A549 (cell line): ENCODE measurements around the gene RSAD1. TPM values are rescaled to one million over a fixed set of nuclear protein-coding genes. Genes with fewer than 3 reads are reported as not detected.

Source experiments
- ATAC-seq, 2 experiments: fragments of 200-7000 bp in 1 of 2; fragments of >200 bp in 1 of 2; cut with Nextera tagmentation in 1 of 2; cut with Tn5 transposase in 1 of 2; 3 replicates each; pipeline versions ENCODE4 v1.8.0 to v1.9.1; 2018 to 2020; ENCODE audit warnings: mild to moderate bottlenecking in 1 of 2, moderate library complexity in 1 of 2
- CTCF ChIA-PET: fragments of 300-600 bp; sonication (Branson Sonifier 250); formaldehyde crosslinking; extraction: SDS; loops from one replicate; lab custom pipeline; 2021; ENCODE audit warnings: antibody characterized with exemption, inconsistent platforms; lab: Yijun Ruan, JAX
- POLR2A ChIA-PET: fragments of 350-600 bp; formaldehyde crosslinking; extraction: SDS; loops from one replicate; lab custom pipeline; 2021; ENCODE audit warnings: antibody characterized with exemption, inconsistent platforms; lab: Yijun Ruan, JAX
- DNase-seq, 2 experiments: peaks; one replicate each; pipeline versions ENCODE4 v3.0.0 to v3.0.0-alpha.2; 2011 to 2016; ENCODE audit warnings: low read depth in 1 of 2, low spot score in 1 of 2
- FAIRE-seq: peaks from 2 replicates; lab custom pipeline; 2011; peaks lifted over from hg19 to GRCh38; lab: Jason Lieb, UNC
- H3K27ac ChIP-seq, 2 experiments: fragments of >200 bp; sonication (Bioruptor Twin); formaldehyde crosslinking; 3 replicates each; pipeline ENCODE4 v1.5.1; 2016 to 2017
- H3K4me1 ChIP-seq: fragments of >200 bp; sonication (Bioruptor Twin); formaldehyde crosslinking; 3 replicates; pipeline ENCODE4 v1.6.1; 2016
- H3K4me2 ChIP-seq: fragments of >200 bp; sonication (Bioruptor Twin); formaldehyde crosslinking; 3 replicates; pipeline ENCODE4 v1.6.1; 2016
- H3K4me3 ChIP-seq: fragments of >200 bp; sonication (Bioruptor Twin); formaldehyde crosslinking; 3 replicates; pipeline ENCODE4 v1.5.1; 2016
- H3K9me3 ChIP-seq: fragments of >200 bp; sonication (Bioruptor Twin); formaldehyde crosslinking; 3 replicates; pipeline ENCODE4 v1.6.1; 2016
- CBX8 ChIP-seq: fragments of 200-600 bp; sonication (generic); IDR thresholded peaks from 2 replicates; pipeline ENCODE4 v1.6.1; 2016
- CEBPB ChIP-seq, 2 experiments: fragments of >200 bp in 1 of 2; sonication (Bioruptor Twin) in 1 of 2; formaldehyde crosslinking in 1 of 2; IDR thresholded peaks; 2 replicates each; pipeline ENCODE4 v1.6.1; 2012 to 2016
- CHD2 ChIP-seq: fragments of 150-350 bp; IDR thresholded peaks from 2 replicates; pipeline ENCODE4 v1.6.1; 2014; ENCODE audit warnings: low read length; ENCODE audit not compliant: partially characterized antibody
- EHF ChIP-seq: fragments of 250-450 bp; sonication (Bioruptor Pico); IDR thresholded peaks from 2 replicates; pipeline ENCODE4 v1.5.0; 2020; ENCODE audit warnings: mild to moderate bottlenecking
- EHMT2 ChIP-seq: fragments of 200-600 bp; sonication (generic); IDR thresholded peaks from 2 replicates; pipeline ENCODE4 v1.6.1; 2016; ENCODE audit warnings: antibody characterized with exemption, low read depth, mild to moderate bottlenecking, moderate library complexity
- FOSB ChIP-seq: fragments of 250-450 bp; sonication (Bioruptor Pico); IDR thresholded peaks from 2 replicates; pipeline ENCODE4 v1.5.0; 2020; ENCODE audit warnings: mild to moderate bottlenecking, moderate library complexity
- FOSL2 ChIP-seq, 2 experiments: fragments of 450-650 bp in 1 of 2; fragments of >200 bp in 1 of 2; sonication (Bioruptor Twin) in 1 of 2; formaldehyde crosslinking; IDR thresholded peaks; 2 replicates each; pipeline versions ENCODE4 v1.5.0 to v1.6.1; 2016 to 2020; ENCODE audit warnings: mild to moderate bottlenecking in 1 of 2, moderate library complexity in 1 of 2
- FOXS1 ChIP-seq: fragments of 250-450 bp; sonication (Bioruptor Pico); IDR thresholded peaks from 2 replicates; pipeline ENCODE4 v1.5.0; 2020; ENCODE audit warnings: mild to moderate bottlenecking, moderate library complexity
- HEYL ChIP-seq: fragments of 250-450 bp; sonication (Bioruptor Pico); IDR thresholded peaks from 2 replicates; pipeline ENCODE4 v1.8.0; 2021; ENCODE audit warnings: mild to moderate bottlenecking, moderate library complexity
- JUN ChIP-seq, 2 experiments: fragments of >200 bp; sonication (Bioruptor Twin); formaldehyde crosslinking; IDR thresholded peaks; 2 replicates in 1 of 2; 3 replicates in 1 of 2; pipeline ENCODE4 v1.6.1; 2016 to 2017
- KDM1A ChIP-seq: fragments of 200-600 bp; sonication (generic); IDR thresholded peaks from 2 replicates; pipeline ENCODE4 v1.6.1; 2016; ENCODE audit warnings: low read depth, mild to moderate bottlenecking
- KDM5A ChIP-seq: fragments of 200-600 bp; sonication (generic); IDR thresholded peaks from 2 replicates; pipeline ENCODE4 v1.6.1; 2016; ENCODE audit warnings: antibody characterized with exemption, mild to moderate bottlenecking
- MAFK ChIP-seq: fragments of 450-650 bp; IDR thresholded peaks from 2 replicates; pipeline ENCODE4 v1.6.1; 2014; ENCODE audit not compliant: partially characterized antibody
- MAZ ChIP-seq: fragments of 150-350 bp; IDR thresholded peaks from 2 replicates; pipeline ENCODE4 v1.6.1; 2014; ENCODE audit warnings: antibody characterized with exemption, low read depth, low read length, borderline replicate concordance
- MYC ChIP-seq: IDR thresholded peaks from 2 replicates; pipeline ENCODE4 v1.6.1; 2012; ENCODE audit warnings: mild to moderate bottlenecking, inconsistent platforms, low read length, improper control_type of control experiment, borderline replicate concordance
- NPAS2 ChIP-seq: fragments of 250-450 bp; sonication (Bioruptor Pico); IDR thresholded peaks from 2 replicates; pipeline ENCODE4 v1.8.0; 2022; ENCODE audit warnings: mild to moderate bottlenecking, moderate library complexity, borderline replicate concordance
- PHF8 ChIP-seq: fragments of 200-600 bp; sonication (generic); IDR thresholded peaks from 2 replicates; pipeline ENCODE4 v1.6.1; 2016; ENCODE audit warnings: low read depth, mild to moderate bottlenecking, antibody characterized with exemption, moderate library complexity, borderline replicate concordance
- RCOR1 ChIP-seq: fragments of 150-350 bp; IDR thresholded peaks from 2 replicates; pipeline ENCODE4 v1.6.1; 2014; ENCODE audit warnings: antibody characterized with exemption, low read length, low read depth
- RFX5 ChIP-seq: fragments of 450-650 bp; IDR thresholded peaks from 2 replicates; pipeline ENCODE4 v1.7.1; 2014; ENCODE audit warnings: antibody characterized with exemption, mild to moderate bottlenecking, moderate library complexity
- RNF2 ChIP-seq: fragments of 200-600 bp; sonication (generic); IDR thresholded peaks from 2 replicates; pipeline ENCODE4 v1.6.1; 2016; ENCODE audit warnings: low read depth, mild to moderate bottlenecking, antibody characterized with exemption, moderate library complexity, borderline replicate concordance
- SREBF2 ChIP-seq: fragments of 450-650 bp; IDR thresholded peaks from 2 replicates; pipeline ENCODE4 v1.6.1; 2014; ENCODE audit warnings: mild to moderate bottlenecking, moderate library complexity
- TP53 ChIP-seq: fragments of 250-450 bp; sonication (Bioruptor Pico); IDR thresholded peaks from 2 replicates; pipeline ENCODE4 v1.5.0; 2021; ENCODE audit warnings: mild to moderate bottlenecking, moderate library complexity
- ZFP36 ChIP-seq: fragments of 450-650 bp; IDR thresholded peaks from 2 replicates; pipeline ENCODE4 v1.6.1; 2014; ENCODE audit warnings: borderline replicate concordance; ENCODE audit not compliant: partially characterized antibody
- WGBS: methylation state at CpG from one replicate; pipeline ENCODE4 v1.1.6; 2017; ENCODE audit errors: missing lambda C conversion rate; 5-methylcytosine and 5-hydroxymethylcytosine counted together
- polyA plus RNA-seq, 4 experiments: library from polyadenylated mRNA; depleted of rRNA in 3 of 4; stranded (reverse); fragments of >200 nt; fragmentation: RNase III in 1 of 4; extraction: RNeasy Plus Mini Kit Qiagen cat#74134 plus additional on column Dnase treatment in 1 of 4; gene quantifications; 2 replicates in 3 of 4; 3 replicates in 1 of 4; pipeline ENCODE4 v1.2.3, GENCODE V29; 2011 to 2017
- TF ChIP-seq, protein P1 (sequence below): fragments of 250-450 bp; sonication (Bioruptor Pico); IDR thresholded peaks from 2 replicates; pipeline ENCODE4 v1.5.0; 2021; ENCODE audit warnings: mild to moderate bottlenecking, moderate library complexity, borderline replicate concordance
- TF ChIP-seq, protein P2 (sequence below): fragments of >200 bp; sonication (Bioruptor Twin); formaldehyde crosslinking; IDR thresholded peaks from 3 replicates; pipeline ENCODE4 v1.5.1; 2016
- TF ChIP-seq, protein P3 (sequence below): IDR thresholded peaks from 2 replicates; pipeline ENCODE4 v1.6.1; 2012; ENCODE audit warnings: low read depth, borderline replicate concordance
- TF ChIP-seq, protein P4 (sequence below): fragments of 450-650 bp; IDR thresholded peaks from 2 replicates; pipeline ENCODE4 v1.6.1; 2014; ENCODE audit warnings: antibody characterized with exemption
- TF ChIP-seq, protein P5 (sequence below): fragments of >200 bp; sonication (Bioruptor Twin); formaldehyde crosslinking; IDR thresholded peaks from 3 replicates; pipeline ENCODE4 v1.6.1; 2016
- TF ChIP-seq, protein P6 (sequence below): fragments of 250-450 bp; sonication (Bioruptor Pico); IDR thresholded peaks from 2 replicates; pipeline ENCODE4 v1.5.0; 2020; ENCODE audit warnings: low read depth, mild to moderate bottlenecking, moderate library complexity

Gene RSAD1
- polyA plus RNA-seq, 2 of the 4 experiments (the other 2 are of a cell fraction): 38.2 to 42.0 TPM

DNA sequence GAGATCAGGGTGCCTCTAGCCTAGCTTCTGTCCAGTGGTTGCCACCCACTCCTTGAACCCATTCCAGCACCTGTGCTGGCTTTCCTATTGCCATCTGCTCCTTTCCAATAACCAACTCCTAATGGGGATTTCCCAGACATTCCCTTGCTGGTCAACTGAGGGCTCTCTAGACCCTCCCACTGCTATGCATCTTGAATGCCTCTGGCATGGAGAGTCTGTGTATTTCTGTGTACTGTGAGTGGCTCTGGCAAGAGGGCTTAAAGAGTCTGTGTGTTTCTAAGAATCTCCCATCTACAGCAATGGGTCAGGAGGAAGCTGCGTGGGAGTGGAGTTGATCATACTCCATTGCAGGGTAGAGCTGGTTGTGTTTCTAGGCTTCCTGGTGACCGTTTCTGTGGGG is 42.9 kb downstream of the RSAD1 start:
- ChIA-PET CTCF (interaction anchor here (0.6 to 3.8 kb wide), 13 partner anchors 10 to 428 kb away, joined by 3 to 16 read pairs (median 6); no protein-coding TSS in a partner anchor), POLR2A (no interaction called here)
- ATAC-seq (no peak), FAIRE-seq (no peak), DNase-seq (no peak)
- H3K4me1 ChIP-seq: no peaks in the 10 kb centered on the region
- no peak overlapping the region for H3K4me3 ChIP-seq
- 54% methylated on average over 2 of the region's 2 CpGs for WGBS
- H3K9me3 ChIP-seq: no peaks in the 10 kb centered on the region
- no peak overlapping the region for H3K4me2 ChIP-seq
- no peak overlapping the region for H3K27ac ChIP-seq
- TF ChIP-seq, protein P1, sequence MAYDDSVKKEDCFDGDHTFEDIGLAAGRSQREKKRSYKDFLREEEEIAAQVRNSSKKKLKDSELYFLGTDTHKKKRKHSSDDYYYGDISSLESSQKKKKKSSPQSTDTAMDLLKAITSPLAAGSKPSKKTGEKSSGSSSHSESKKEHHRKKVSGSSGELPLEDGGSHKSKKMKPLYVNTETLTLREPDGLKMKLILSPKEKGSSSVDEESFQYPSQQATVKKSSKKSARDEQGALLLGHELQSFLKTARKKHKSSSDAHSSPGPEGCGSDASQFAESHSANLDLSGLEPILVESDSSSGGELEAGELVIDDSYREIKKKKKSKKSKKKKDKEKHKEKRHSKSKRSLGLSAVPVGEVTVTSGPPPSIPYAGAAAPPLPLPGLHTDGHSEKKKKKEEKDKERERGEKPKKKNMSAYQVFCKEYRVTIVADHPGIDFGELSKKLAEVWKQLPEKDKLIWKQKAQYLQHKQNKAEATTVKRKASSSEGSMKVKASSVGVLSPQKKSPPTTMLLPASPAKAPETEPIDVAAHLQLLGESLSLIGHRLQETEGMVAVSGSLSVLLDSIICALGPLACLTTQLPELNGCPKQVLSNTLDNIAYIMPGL (CRISPR knock-in tag): no peak
- TF ChIP-seq EHMT2 (no peak), FOSL2 (IDR thresholded peaks at IDR 0.05) (no peak), FOSL2 (CRISPR knock-in tag; IDR thresholded peaks at IDR 0.05) (no peak), MAFK (no peak), NPAS2 (CRISPR knock-in tag) (no peak), MAZ (no peak), PHF8 (no peak), FOSB (no peak), SREBF2 (no peak), KDM5A (no peak), RNF2 (no peak), CEBPB (IDR thresholded peaks at IDR 0.05) (no peak), CHD2 (no peak), KDM1A (no peak), HEYL (CRISPR knock-in tag) (no peak), EHF (no peak)
- TF ChIP-seq, protein P2, sequence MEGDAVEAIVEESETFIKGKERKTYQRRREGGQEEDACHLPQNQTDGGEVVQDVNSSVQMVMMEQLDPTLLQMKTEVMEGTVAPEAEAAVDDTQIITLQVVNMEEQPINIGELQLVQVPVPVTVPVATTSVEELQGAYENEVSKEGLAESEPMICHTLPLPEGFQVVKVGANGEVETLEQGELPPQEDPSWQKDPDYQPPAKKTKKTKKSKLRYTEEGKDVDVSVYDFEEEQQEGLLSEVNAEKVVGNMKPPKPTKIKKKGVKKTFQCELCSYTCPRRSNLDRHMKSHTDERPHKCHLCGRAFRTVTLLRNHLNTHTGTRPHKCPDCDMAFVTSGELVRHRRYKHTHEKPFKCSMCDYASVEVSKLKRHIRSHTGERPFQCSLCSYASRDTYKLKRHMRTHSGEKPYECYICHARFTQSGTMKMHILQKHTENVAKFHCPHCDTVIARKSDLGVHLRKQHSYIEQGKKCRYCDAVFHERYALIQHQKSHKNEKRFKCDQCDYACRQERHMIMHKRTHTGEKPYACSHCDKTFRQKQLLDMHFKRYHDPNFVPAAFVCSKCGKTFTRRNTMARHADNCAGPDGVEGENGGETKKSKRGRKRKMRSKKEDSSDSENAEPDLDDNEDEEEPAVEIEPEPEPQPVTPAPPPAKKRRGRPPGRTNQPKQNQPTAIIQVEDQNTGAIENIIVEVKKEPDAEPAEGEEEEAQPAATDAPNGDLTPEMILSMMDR: no peak

DNA sequence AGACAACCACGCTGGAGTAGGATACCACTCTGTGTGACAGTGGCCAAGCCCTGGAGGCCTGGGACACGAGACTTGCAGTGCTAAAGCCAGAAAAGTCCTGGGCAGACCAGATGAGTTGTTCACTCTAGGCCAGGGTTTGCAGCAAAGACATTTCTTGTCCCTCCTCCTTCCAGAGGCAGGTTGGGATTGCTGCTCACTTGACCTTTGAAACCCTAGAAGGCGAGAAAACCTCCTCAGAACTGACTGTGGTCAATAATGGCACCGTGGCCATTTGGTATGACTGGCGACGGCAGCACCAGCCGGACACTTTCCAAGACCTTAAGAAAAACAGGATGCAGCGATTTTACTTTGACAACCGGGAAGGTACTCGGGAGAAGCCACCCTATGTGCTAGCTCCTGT is 44.1 kb downstream of the RSAD1 start:
- Histone ChIP-seq H3K27ac (no peak overlapping the region), H3K4me3 (no peak overlapping the region), H3K4me1 (no peaks in the 10 kb centered on the region), H3K9me3 (no peaks in the 10 kb centered on the region), H3K4me2 (no peak overlapping the region)
- FAIRE-seq: no peak
- no peak for ATAC-seq
- no peak for TF ChIP-seq RFX5
- no peak for TF ChIP-seq FOXS1 (CRISPR knock-in tag)
- TF ChIP-seq MYC: no peak
- TF ChIP-seq CHD2: no peak
- TF ChIP-seq RCOR1: no peak
- 81% methylated on average over 10 of the region's 10 CpGs for WGBS
- ChIA-PET CTCF (interaction anchor here (0.8 to 2.6 kb wide), 5 partner anchors 19 to 329 kb away, joined by 3 to 12 read pairs (median 5); partner anchors contain the start of gene RSAD1), POLR2A (no interaction called here)
- no peak for DNase-seq

DNA sequence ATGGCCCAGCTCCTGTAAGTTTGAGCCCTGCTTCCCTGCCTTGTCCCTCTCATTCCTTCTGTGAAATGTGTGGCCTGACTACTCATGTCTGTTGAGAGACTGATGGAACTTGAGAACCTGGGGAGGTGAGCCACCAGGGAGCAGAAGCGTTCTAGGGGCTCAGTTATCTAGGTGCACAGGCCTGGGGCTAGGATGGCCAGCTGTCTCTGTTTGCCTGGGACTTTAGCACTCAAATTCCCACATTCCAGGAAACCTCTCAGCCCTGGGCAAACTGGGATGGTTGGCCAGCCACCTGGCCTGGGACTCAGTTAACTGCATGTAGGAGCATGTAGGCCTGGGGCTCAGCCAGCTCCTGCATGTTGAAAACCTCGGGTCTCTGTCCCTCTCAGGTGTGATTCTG is 44.5 kb downstream of the RSAD1 start:
- ChIA-PET CTCF (interaction anchor here (0.8 to 2.6 kb wide), 7 partner anchors 18 to 329 kb away, joined by 3 to 12 read pairs (median 5); partner anchors contain the start of gene RSAD1), POLR2A (no interaction called here)
- H3K9me3 ChIP-seq: no peaks in the 10 kb centered on the region
- FAIRE-seq: no peak
- no peaks in the 10 kb centered on the region for H3K4me1 ChIP-seq
- no peak for DNase-seq
- no peak overlapping the region for H3K27ac ChIP-seq
- 40% methylated on average over 2 of the region's 2 CpGs for WGBS
- no peak overlapping the region for H3K4me3 ChIP-seq
- no peak overlapping the region for H3K4me2 ChIP-seq
- ATAC-seq: no peak
- TF ChIP-seq FOXS1 (CRISPR knock-in tag) (no peak), FOSB (no peak), ZFP36 (no peak), TP53 (no peak), JUN (IDR thresholded peaks at IDR 0.05) (no peak), CBX8 (no peak)
- TF ChIP-seq, protein P3, sequence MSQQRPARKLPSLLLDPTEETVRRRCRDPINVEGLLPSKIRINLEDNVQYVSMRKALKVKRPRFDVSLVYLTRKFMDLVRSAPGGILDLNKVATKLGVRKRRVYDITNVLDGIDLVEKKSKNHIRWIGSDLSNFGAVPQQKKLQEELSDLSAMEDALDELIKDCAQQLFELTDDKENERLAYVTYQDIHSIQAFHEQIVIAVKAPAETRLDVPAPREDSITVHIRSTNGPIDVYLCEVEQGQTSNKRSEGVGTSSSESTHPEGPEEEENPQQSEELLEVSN: no peak
- TF ChIP-seq, protein P4, sequence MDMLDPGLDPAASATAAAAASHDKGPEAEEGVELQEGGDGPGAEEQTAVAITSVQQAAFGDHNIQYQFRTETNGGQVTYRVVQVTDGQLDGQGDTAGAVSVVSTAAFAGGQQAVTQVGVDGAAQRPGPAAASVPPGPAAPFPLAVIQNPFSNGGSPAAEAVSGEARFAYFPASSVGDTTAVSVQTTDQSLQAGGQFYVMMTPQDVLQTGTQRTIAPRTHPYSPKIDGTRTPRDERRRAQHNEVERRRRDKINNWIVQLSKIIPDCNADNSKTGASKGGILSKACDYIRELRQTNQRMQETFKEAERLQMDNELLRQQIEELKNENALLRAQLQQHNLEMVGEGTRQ: no peak
- TF ChIP-seq, protein P5, sequence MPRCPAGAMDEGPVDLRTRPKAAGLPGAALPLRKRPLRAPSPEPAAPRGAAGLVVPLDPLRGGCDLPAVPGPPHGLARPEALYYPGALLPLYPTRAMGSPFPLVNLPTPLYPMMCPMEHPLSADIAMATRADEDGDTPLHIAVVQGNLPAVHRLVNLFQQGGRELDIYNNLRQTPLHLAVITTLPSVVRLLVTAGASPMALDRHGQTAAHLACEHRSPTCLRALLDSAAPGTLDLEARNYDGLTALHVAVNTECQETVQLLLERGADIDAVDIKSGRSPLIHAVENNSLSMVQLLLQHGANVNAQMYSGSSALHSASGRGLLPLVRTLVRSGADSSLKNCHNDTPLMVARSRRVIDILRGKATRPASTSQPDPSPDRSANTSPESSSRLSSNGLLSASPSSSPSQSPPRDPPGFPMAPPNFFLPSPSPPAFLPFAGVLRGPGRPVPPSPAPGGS: no peak
- TF ChIP-seq, protein P6, sequence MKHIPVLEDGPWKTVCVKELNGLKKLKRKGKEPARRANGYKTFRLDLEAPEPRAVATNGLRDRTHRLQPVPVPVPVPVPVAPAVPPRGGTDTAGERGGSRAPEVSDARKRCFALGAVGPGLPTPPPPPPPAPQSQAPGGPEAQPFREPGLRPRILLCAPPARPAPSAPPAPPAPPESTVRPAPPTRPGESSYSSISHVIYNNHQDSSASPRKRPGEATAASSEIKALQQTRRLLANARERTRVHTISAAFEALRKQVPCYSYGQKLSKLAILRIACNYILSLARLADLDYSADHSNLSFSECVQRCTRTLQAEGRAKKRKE: no peak
